ENCODE results near the gene NPPB. TPM values are rescaled to one million over a fixed set of nuclear protein-coding genes. Genes with fewer than 3 reads are reported as not detected.

The NPPB gene
- polyA plus RNA-seq, 1 donor from 2014 or later, result not detected

- no peaks in the 10 kb centered on the region for H3K27me3 ChIP-seq (ENCODE audit: insufficient read depth, low read depth, low read length)
- TF ChIP-seq POLR2AphosphoS5 (IDR thresholded peaks at IDR 0.05) (no peak), EZH2 (IDR thresholded peaks at IDR 0.05; ENCODE audit: borderline replicate concordance, insufficient read depth, low read length, poor library complexity, severe bottlenecking) (no peak), SMC3 (conservative IDR thresholded peaks at IDR 0.05; ENCODE audit: poor library complexity) (no peak), TAF1 (IDR thresholded peaks at IDR 0.05; ENCODE audit: low read depth) (no peak), RAD21 (conservative IDR thresholded peaks at IDR 0.05) (no peak), MXI1 (conservative IDR thresholded peaks at IDR 0.05; ENCODE audit: poor library complexity, severe bottlenecking) (no peak), EP300 (conservative IDR thresholded peaks at IDR 0.05; ENCODE audit: poor library complexity, severe bottlenecking) (no peak), CTCF (IDR thresholded peaks at IDR 0.05; ENCODE audit: poor library complexity, severe bottlenecking) (no peak), REST (IDR thresholded peaks at IDR 0.05; ENCODE audit: borderline replicate concordance) (no peak)
Observed at GRCh38 chr1:11877074-11877473, 18.3 kb upstream of the NPPB start.

GRCh38 chr1:11875094-11875493 lies 16.3 kb upstream of the NPPB start:
- no peaks in the 10 kb centered on the region for H4K20me1 ChIP-seq (ENCODE audit: insufficient read depth)
- no peaks in the 10 kb centered on the region for H3F3A ChIP-seq (ENCODE audit: insufficient read depth, low read length, poor library complexity, severe bottlenecking)
- H3K79me2 ChIP-seq (replicated peaks; ENCODE audit: insufficient read depth, low read length), result no peaks in the 10 kb centered on the region
- no peaks in the 10 kb centered on the region for H3K27me3 ChIP-seq (ENCODE audit: insufficient read depth, low read depth, low read length)
- no peaks in the 10 kb centered on the region for H3K36me3 ChIP-seq (ENCODE audit: insufficient read depth, low read length)
- H3K4me3 ChIP-seq (ENCODE audit: low read length), result no peak overlapping the region
- no peak overlapping the region for H2AFZ ChIP-seq (ENCODE audit: low read depth, low read length)
- no peaks in the 10 kb centered on the region for H3K9me2 ChIP-seq (ENCODE audit: insufficient read depth, low read length)
- H3K4me2 ChIP-seq (ENCODE audit: low read length), result no peak overlapping the region
- no peaks in the 10 kb centered on the region for H3K9me3 ChIP-seq (ENCODE audit: low read length)
- H3K9ac ChIP-seq (ENCODE audit: low read length), result no peak overlapping the region
- H3K27ac ChIP-seq (ENCODE audit: low read length), result no peak overlapping the region
- no peak for TF ChIP-seq POLR2AphosphoS5 (IDR thresholded peaks at IDR 0.05)
- TF ChIP-seq MXI1 (conservative IDR thresholded peaks at IDR 0.05; ENCODE audit: poor library complexity, severe bottlenecking), result no peak
- no peak for TF ChIP-seq TAF1 (IDR thresholded peaks at IDR 0.05; ENCODE audit: low read depth)
- TF ChIP-seq EP300 (conservative IDR thresholded peaks at IDR 0.05; ENCODE audit: poor library complexity, severe bottlenecking), result no peak
- no peak for TF ChIP-seq CTCF (IDR thresholded peaks at IDR 0.05; ENCODE audit: poor library complexity, severe bottlenecking)
- no peak for TF ChIP-seq EZH2 (IDR thresholded peaks at IDR 0.05; ENCODE audit: borderline replicate concordance, insufficient read depth, low read length, poor library complexity, severe bottlenecking)
- no peak for TF ChIP-seq SMC3 (conservative IDR thresholded peaks at IDR 0.05; ENCODE audit: poor library complexity)
- no peak for TF ChIP-seq REST (IDR thresholded peaks at IDR 0.05; ENCODE audit: borderline replicate concordance)
- TF ChIP-seq RAD21 (conservative IDR thresholded peaks at IDR 0.05), result no peak

More at GRCh38 chr1:11877074-11877473, 18.3 kb upstream of the NPPB start:
- Histone ChIP-seq H3K36me3 (ENCODE audit: insufficient read depth, low read length) (no peaks in the 10 kb centered on the region), H3F3A (ENCODE audit: insufficient read depth, low read length, poor library complexity, severe bottlenecking) (no peaks in the 10 kb centered on the region), H4K20me1 (ENCODE audit: insufficient read depth) (no peaks in the 10 kb centered on the region), H3K4me2 (ENCODE audit: low read length) (no peak overlapping the region), H3K9ac (ENCODE audit: low read length) (no peak overlapping the region), H3K79me2 (replicated peaks; ENCODE audit: insufficient read depth, low read length) (no peaks in the 10 kb centered on the region), H3K4me3 (ENCODE audit: low read length) (no peak overlapping the region), H3K9me2 (ENCODE audit: insufficient read depth, low read length) (no peaks in the 10 kb centered on the region), H3K9me3 (ENCODE audit: low read length) (no peaks in the 10 kb centered on the region), H3K27ac (ENCODE audit: low read length) (no peak overlapping the region), H2AFZ (ENCODE audit: low read depth, low read length) (no peak overlapping the region)

Data from neural cell (in vitro differentiated cells).